ENCODE measurements around the gene SART1. TPM values are rescaled to one million over a fixed set of nuclear protein-coding genes. Genes with fewer than 3 reads are reported as not detected.

Gene SART1
- total and polyA plus RNA-seq, 10 donors: 26.6 to 117 (median 61.9) TPM

GRCh38 chr11:66001942-66002647 is 40.6 kb downstream of the SART1 start, which contains the start of the genes BANF1 and EIF1AD:
BANF1 (plus strand) TSS chr11:66002503; CDS start chr11:66003251, 748 bp downstream.
EIF1AD (minus strand) TSS chr11:66002157; CDS start chr11:66000389, 1,768 bp downstream.
- peak within 1 kb of the TSS; percentile 77 to 99 (median 90) for H3K4me3 ChIP-seq
- DNase-seq: peak; percentile 95
- peaks cover 0 to 67% (median 53%) of the 10 kb centered on the region in 6 donors for H3K36me3 ChIP-seq
- H3K27ac ChIP-seq: peak within 1 kb of the TSS; percentile 83 to 98 (median 94)
- TF ChIP-seq CTCF (IDR thresholded peaks at IDR 0.05 in 8 of 11, conservative IDR thresholded peaks at IDR 0.05 in 3 of 11) (peak in 6 of 11 experiments; percentile 6 to 21 (median 10)), POLR2AphosphoS5 (IDR thresholded peaks at IDR 0.05) (peak; percentile 85 to 93 (median 86)), POLR2A (IDR thresholded peaks at IDR 0.05) (peak; percentile 5 to 86 (median 28))
- WGBS, 5 donors: 0 to 1% (median 0%) methylated on average over 35 to 55 of the region's 55 CpGs
- H3K27me3 ChIP-seq (replicated peaks in 1 of 7): no peaks in the 10 kb centered on the region
- intact Hi-C loops (cut with DNase I; ENCODE audit: low total_unique reads): no loop called here
- peaks cover 12 to 46% (median 30%) of the 10 kb centered on the region in 6 donors for H3K4me1 ChIP-seq
- no peaks in the 10 kb centered on the region for H3K9me3 ChIP-seq

- peak in 3 of 11 experiments; percentile 2 to 14 (median 4) for TF ChIP-seq CTCF (IDR thresholded peaks at IDR 0.05 in 8 of 11, conservative IDR thresholded peaks at IDR 0.05 in 3 of 11)
- no peak for TF ChIP-seq POLR2AphosphoS5 (IDR thresholded peaks at IDR 0.05)
- TF ChIP-seq POLR2A (IDR thresholded peaks at IDR 0.05): no peak
- no peak for DNase-seq
- Histone ChIP-seq H3K36me3 (peaks cover 0 to 60% (median 47%) of the 10 kb centered on the region in 6 donors), H3K4me3 (peak overlapping the region; percentile 77 to 99 (median 90)), H3K9me3 (no peaks in the 10 kb centered on the region), H3K27me3 (replicated peaks in 1 of 7) (no peaks in the 10 kb centered on the region), H3K4me1 (peaks cover 12 to 46% (median 30%) of the 10 kb centered on the region in 6 donors), H3K27ac (peak overlapping the region; percentile 83 to 98 (median 94))
- intact Hi-C loops (cut with DNase I; ENCODE audit: low total_unique reads): no loop called here
- 1 to 2% (median 1%) methylated on average over 10 to 40 of the region's 40 CpGs for WGBS, 5 donors
These were observed 41.2 kb downstream of the SART1 start for GRCh38 chr11:66002648-66003225.

- Histone ChIP-seq H3K4me1 (peaks cover 12 to 46% (median 30%) of the 10 kb centered on the region in 6 donors), H3K27ac (peak overlapping the region in 7 of 8 donors; percentile 88 to 98 (median 94)), H3K9me3 (no peaks in the 10 kb centered on the region), H3K4me3 (peak overlapping the region in 6 of 8 donors; percentile 80 to 99 (median 90)), H3K27me3 (replicated peaks in 1 of 7) (no peaks in the 10 kb centered on the region), H3K36me3 (peaks cover 0 to 55% (median 41%) of the 10 kb centered on the region in 6 donors)
- TF ChIP-seq POLR2A (IDR thresholded peaks at IDR 0.05): no peak
- TF ChIP-seq POLR2AphosphoS5 (IDR thresholded peaks at IDR 0.05): no peak
- TF ChIP-seq CTCF (IDR thresholded peaks at IDR 0.05 in 8 of 11, conservative IDR thresholded peaks at IDR 0.05 in 3 of 11): no peak
- no peak for DNase-seq
- WGBS, 5 donors: 62 to 74% (median 70%) methylated on average over 6 of the region's 6 CpGs
- intact Hi-C loops (cut with DNase I; ENCODE audit: low total_unique reads): no loop called here
These were observed 41.8 kb downstream of the SART1 start for GRCh38 chr11:66003291-66003690.

- Histone ChIP-seq H3K4me3 (no peak overlapping the region), H3K9me3 (no peaks in the 10 kb centered on the region), H3K27me3 (replicated peaks in 1 of 7) (no peaks in the 10 kb centered on the region), H3K4me1 (peaks cover 12 to 41% (median 30%) of the 10 kb centered on the region in 6 donors), H3K36me3 (peaks cover 0 to 46% (median 32%) of the 10 kb centered on the region in 6 donors), H3K27ac (no peak overlapping the region)
- no peak for DNase-seq
- intact Hi-C loops (cut with DNase I; ENCODE audit: low total_unique reads): no loop called here
- TF ChIP-seq POLR2AphosphoS5 (IDR thresholded peaks at IDR 0.05) (no peak), POLR2A (IDR thresholded peaks at IDR 0.05) (no peak), CTCF (IDR thresholded peaks at IDR 0.05 in 8 of 11, conservative IDR thresholded peaks at IDR 0.05 in 3 of 11) (no peak)
- 80 to 91% (median 86%) methylated on average over 3 to 4 of the region's 4 CpGs for WGBS, 5 donors
These were observed 42.7 kb downstream of the SART1 start for GRCh38 chr11:66004186-66004585.

Measured in spleen (tissue), 11 donors.